DMS53 treated with DMSO at 0.1 percent for 48 hours (cell line): Measurements from ENCODE around the gene RNF146.
"Not testable (repeated sequence)": the region's sequence is repeated elsewhere in the genome, so short reads cannot be mapped to it uniquely, and the experiment has no call there.

ENCODE experiments used
- DNase-seq: peaks from one replicate; lab custom pipeline; 2025; ENCODE audit not compliant: unreplicated experiment; lab: John Stamatoyannopoulos, UW

Gene RNF146

GRCh38 chr6:127279815-127280214 lies 13.2 kb downstream of the RNF146 start:
- no peak for DNase-seq

GRCh38 chr6:127282184-127282583 lies 15.5 kb downstream of the RNF146 start:
- no peak for DNase-seq

- no peak for DNase-seq
Measured at GRCh38 chr6:127288705-127289104, 22.0 kb downstream of the RNF146 start.

- DNase-seq: no peak
Measured at GRCh38 chr6:127289934-127290333, 23.3 kb downstream of the RNF146 start.

- no peak for DNase-seq
Measured at GRCh38 chr6:127290391-127291265, 24.0 kb downstream of the RNF146 start.

GRCh38 chr6:127291495-127291894 lies 24.8 kb downstream of the RNF146 start:
- DNase-seq: no peak

- no peak for DNase-seq
Measured at GRCh38 chr6:127297502-127298070, 30.9 kb downstream of the RNF146 start.

- no peak for DNase-seq
Measured at GRCh38 chr6:127298475-127298874, 31.8 kb downstream of the RNF146 start.

- DNase-seq: no peak
Measured at GRCh38 chr6:127299522-127300240, 33.0 kb downstream of the RNF146 start.

- DNase-seq: no peak
Measured at GRCh38 chr6:127300411-127300810, 33.7 kb downstream of the RNF146 start.

GRCh38 chr6:127301199-127301700 lies 34.6 kb downstream of the RNF146 start:
- DNase-seq: no peak

GRCh38 chr6:127302728-127303660 lies 36.3 kb downstream of the RNF146 start:
- DNase-seq: peak; percentile 44

- no peak for DNase-seq
Measured at GRCh38 chr6:127303917-127304316, 37.3 kb downstream of the RNF146 start.

- no peak for DNase-seq
Measured at GRCh38 chr6:127305741-127306140, 39.1 kb downstream of the RNF146 start.

- DNase-seq: no peak
Measured at GRCh38 chr6:127317388-127318128, 50.9 kb downstream of the RNF146 start.

- no peak for DNase-seq
Measured at GRCh38 chr6:127319686-127320085, 53.0 kb downstream of the RNF146 start.

- no peak for DNase-seq
Measured at GRCh38 chr6:127328043-127328609, 61.5 kb downstream of the RNF146 start.

GRCh38 chr6:127331256-127331655 lies 64.6 kb downstream of the RNF146 start:
- not testable (repeated sequence) for DNase-seq

- no peak for DNase-seq
Measured at GRCh38 chr6:127332383-127332961, 65.8 kb downstream of the RNF146 start.
